HG03439 (cell line): ENCODE data around the gene FLOT1.

Source experiments
- ATAC-seq: cut with Tn5 transposase; IDR thresholded peaks from one replicate; pipeline ENCODE4 v1.9.1; 2021; ENCODE audit warnings: mild to moderate bottlenecking, moderate library complexity; ENCODE audit not compliant: unreplicated experiment

Gene FLOT1, protein sequence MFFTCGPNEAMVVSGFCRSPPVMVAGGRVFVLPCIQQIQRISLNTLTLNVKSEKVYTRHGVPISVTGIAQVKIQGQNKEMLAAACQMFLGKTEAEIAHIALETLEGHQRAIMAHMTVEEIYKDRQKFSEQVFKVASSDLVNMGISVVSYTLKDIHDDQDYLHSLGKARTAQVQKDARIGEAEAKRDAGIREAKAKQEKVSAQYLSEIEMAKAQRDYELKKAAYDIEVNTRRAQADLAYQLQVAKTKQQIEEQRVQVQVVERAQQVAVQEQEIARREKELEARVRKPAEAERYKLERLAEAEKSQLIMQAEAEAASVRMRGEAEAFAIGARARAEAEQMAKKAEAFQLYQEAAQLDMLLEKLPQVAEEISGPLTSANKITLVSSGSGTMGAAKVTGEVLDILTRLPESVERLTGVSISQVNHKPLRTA

DNA sequence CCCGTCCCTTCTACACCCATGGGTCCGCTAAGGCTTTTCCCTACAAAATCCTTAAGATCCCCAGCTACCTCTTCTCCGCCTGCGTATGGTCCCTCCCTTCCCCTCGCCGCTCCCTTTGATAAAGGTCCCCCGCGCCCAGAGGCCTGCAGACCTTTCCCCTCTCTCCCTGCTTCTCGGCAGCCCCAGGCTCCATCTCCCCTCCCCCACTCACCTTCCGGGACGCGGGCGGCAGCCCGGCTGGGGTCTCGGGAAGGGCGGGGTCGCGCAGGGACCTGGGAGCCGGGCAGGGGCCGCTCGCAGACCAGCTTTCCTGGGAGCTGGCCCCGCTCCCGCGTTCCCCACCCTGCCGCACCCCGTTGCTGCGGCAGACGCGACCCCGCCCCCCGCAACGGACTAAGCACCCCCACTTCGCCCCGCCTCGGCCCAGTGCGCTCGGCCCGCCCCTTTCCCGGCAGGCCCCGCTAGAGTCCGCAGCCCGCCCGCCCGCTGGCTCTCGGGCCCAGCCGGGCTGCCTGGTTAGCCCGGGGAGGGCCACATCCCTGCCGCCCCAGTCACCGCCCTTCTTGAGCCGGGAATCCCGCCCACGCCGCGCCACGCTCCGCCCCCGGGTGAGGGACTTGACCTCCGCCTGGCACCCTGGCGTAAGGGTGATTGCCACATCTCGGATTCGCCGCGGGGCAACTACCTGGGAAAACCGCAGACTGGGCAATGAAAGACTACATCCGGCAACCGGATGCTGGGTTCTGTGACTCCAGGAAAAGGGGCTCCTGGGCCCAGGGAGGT lies at the start of gene FLOT1:
Gene FLOT1, minus strand, starts transcription at position 372 of the 783 bp plus-strand sequence. CDS start 498 bp downstream, outside the sequence.
- peak; percentile 62 for ATAC-seq

DNA sequence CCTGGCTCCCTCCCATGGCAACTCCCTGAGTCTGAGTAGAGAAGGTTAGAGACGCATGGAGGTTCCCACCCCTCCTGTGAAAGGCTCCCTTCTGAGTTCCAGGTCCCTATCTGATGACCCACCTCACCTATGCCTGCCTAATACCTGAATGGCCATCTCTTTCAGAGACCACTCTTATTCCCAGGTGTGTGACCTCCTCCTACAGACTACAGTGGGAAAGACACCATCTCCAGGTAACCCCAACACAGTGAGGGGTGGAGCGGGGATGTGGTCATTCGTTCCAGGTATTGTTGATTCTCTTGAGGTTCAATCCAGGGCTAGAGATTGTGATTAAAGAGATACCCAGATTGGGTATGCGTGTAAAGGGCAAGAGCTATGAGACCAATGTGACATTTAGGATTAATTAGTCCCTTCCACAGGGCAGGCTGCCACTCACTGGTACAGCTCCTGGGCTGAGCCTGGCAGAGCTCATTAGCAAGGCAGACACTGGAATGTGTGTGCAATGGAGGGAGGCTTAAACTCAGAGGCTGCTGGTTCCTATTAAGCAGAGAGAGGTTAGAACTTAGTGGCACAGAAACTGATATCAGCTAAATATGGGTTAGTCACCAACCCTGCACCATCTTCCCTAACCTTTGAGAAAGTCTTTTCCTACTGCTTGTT lies 48.4 kb upstream of the FLOT1 start:
- no peak for ATAC-seq

DNA sequence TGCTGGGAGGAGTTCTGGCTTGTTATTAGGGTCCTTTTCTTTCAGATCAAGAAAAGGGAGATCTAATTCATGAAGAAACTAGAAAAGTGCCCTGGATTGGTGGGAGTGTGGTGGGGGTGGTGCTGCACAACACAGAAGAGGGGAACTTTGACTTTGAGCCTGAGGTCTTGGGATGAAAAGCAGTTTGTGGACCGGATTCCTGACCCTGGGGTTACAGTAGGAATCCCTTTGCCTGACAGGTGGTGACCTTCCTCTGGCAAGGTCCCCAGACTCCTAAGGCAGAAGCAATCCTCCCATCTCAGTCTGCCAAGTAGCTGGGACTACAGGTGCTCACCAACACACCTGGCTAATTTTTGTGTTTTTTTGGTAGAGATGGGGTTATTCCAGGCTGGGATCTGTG lies 47.1 kb upstream of the FLOT1 start:
- ATAC-seq = no peak

DNA sequence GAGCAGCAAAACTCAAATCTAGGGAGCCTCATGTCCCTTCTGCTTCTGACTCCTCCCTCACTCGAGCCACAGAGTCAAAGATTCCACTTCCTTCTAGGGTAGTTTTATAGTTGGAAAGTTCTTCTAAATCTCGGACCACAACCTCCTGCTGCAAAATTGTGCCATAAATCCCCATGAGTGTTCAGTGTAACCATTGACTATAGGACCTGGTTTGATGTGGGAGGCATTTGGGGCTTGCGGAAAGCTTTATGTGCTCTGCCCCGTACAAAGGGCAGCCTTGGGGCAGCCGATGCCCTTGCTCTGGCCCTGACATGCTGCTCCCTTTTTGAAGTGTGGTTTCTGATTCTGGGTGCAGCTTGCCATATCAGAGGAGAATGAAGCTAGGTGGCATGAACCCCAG lies 45.5 kb upstream of the FLOT1 start:
- no peak for ATAC-seq

DNA sequence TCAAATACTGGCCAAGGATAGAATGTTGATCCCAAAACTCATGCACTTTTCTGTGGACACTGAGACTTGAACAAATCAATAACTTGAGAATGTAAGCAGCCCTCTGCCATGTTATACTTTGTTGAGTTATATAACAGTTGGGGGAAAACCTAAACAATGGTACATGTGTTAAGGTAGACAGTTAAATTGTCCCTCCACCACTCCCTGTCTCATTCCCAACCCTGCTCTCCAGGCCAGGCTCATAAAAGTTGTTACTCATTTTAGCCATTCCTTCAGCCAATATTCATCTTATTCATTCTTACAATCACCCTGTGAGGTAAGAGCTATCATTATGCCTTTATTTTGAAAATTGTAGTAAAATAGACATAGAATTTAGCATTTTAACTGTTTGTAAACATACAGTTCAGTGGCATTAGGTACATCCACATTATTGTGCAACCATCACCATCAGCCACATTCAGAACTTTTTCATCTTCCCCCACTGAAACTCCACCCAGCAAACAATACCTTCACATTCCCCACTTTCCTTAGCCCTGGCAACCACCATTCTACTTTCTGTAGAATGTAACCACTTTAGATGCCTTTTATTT lies 40.0 kb upstream of the FLOT1 start:
- no peak for ATAC-seq

DNA sequence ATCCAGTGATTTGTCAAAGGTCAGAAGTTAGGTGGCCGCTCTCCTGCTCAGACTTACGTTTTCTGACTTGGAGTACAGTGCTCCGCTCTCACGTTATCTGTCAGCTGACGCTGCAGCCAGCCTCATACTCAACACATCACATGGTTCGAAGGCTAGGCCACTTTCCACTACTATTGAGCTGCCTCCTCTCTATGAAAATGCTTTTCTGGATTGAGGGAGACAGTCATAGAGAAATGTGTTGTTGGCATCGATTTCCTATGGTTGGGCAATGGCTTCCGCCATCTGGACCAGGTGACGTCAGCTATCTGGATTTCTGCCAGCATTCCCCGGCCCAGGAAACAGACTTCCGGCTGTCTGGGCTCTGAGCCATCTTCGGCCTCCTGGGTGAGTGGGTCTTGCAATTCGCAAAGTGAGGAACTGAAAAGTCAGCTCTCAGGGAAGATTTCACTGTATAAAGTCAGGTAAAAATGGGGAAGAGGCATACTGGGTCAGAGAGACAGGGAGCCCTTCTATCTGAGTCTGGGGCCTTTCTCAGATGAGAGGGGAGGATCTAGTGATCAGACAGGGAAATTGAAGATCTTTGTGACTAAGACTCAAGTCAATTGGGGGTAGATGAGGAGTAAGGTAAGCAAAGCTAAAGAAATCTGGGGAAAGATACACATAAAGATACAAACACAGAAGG lies 39.4 kb upstream of the FLOT1 start:
- no peak for ATAC-seq

DNA sequence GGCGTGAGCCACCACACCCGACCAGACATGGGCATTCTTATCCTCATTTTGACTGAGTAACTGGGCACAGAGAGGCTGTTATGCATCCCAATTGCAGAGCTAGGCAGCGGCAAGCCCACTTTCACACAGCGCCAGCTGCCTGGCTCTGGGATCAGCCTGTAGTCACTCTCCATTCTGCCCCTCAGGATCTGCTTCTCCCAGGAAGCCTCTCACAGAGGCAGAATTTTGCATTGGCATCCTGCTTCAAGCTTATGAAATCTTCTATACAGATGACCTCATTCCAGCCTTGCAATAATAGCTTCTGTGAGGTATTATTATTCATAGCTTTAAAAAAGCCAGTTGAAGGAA lies 38.9 kb upstream of the FLOT1 start:
- no peak for ATAC-seq

DNA sequence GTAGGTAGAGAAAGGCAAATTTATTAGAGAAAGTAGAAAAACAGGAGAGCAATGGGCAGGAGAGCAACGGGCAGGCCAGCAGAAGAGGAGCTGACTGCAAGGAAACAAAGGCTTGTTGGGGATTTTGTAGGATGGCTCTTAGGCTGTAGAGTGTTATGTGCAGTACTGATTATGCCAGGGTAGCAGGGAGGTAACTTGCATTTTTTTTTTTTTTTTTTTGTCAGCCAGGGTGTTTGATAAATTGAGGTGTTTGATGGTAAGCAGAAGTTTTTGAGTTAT lies 38.1 kb upstream of the FLOT1 start:
- ATAC-seq = no peak

DNA sequence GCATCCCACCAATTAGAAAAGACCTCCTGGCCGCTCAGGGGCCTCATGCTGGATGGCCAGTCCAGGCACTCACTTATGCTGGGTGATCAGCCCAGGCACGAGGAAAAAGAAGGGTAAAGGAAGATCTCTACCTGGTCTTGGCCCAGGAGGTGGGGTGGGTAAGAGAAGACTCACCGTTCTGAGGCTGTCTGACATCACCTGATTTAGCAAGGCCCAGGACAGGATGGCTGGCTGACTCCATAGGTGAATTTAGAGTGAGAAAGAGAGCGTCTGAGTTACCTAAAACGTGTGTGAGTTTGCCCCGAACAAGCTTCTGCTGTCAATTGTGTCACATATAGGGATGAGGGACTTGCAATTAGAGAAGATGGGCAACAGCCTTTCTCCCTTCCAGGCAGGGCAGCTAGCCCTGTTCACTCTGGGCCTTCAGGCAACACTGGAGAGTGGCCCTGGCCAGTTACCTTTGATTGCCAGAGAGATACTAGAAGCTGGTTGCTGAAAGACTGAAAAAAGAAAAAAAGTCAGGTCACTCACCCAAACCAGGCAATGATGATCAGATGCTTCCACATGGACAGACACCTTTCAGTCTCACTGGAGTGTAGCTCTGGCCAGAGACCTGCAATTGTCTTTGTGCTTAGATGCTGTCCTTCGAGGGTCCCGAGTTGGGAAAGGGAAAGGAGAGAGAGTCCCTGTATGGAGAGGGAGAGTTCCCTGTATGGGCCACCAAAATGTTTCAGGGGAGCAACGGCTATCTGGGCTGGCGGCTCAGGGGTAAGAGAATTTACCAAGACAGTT lies 37.6 kb upstream of the FLOT1 start:
- no peak for ATAC-seq

DNA sequence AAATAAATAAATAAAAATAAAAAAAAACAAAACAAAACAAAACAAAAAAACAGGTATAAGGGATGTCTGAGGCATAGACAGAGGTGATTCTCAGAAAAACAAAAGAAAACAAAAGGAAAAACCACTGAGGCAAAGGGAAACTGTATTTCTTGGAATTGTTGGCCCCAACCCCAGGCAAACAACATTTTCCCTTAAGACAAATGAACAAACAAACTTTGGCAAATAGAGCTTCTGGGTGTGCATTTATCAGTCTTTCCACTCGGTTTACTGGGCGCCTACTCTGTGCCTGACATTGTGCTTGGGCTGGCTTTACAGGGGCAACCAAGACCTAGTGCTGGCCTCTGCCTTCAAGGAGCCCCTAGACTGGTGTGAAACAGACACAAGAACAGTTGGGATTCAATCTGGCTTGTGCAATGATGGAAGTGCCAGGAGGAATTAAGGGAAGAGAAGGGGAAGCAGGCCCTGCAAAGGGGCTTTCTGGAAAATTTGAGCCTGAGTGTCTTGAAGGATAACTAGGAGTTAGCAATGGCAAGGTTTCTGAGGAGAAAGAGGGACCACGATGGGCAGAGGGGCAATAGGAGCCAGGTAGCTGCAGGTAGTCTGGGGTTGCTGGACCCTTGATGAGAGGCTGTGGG lies 35.6 kb upstream of the FLOT1 start:
- no peak for ATAC-seq

DNA sequence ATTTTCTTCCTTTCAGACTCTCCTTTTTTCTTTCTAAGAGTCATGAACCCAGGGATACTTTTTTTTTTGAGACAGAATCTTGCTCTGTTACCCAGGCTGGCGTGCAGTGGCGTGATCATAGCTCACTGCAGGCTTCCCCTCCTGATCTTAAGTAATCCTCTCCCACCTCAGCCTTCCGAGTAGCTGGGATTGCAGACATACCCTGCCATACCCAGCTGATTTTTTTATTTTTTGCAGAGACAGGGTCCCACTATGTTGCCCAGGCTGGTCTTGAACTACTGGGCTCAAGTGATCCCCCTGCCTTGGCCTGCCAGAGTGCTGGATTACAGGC lies 34.6 kb upstream of the FLOT1 start:
- no peak for ATAC-seq

DNA sequence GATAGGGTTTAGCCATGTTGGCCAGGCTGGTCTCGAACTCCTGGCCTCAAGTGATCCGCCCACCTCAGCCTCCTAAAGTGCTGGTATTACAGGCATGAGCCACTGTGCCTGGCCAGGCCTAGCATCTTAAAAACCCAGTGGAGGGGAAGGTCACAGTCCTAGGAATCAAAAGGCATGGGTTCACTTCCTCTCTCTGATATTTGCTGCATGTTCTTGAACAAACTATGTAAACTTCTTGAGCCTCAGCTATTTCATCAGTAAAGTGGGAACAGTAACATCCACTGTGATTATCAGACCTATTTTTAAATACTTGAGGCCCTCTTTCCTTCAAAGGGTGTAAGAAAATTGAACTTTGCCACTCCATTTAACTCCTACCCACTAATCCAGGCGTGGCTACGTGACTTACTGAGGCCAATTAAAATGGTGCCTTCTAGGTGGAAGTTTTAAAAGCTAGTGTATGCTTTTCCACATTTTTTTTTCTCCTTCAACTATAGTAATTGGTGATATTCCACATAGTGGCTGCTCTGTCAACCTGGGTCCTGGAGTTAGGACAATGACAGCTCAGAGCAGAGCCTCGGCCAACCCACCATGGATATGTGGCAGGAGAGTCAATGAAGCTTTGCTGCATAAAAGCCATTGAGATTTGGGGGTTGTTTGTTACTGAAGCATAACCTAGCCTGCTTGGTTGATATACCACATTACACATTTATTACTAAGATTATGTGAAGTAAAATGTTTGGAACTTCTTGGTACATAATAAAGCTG lies 34.1 kb upstream of the FLOT1 start:
- no peak for ATAC-seq

DNA sequence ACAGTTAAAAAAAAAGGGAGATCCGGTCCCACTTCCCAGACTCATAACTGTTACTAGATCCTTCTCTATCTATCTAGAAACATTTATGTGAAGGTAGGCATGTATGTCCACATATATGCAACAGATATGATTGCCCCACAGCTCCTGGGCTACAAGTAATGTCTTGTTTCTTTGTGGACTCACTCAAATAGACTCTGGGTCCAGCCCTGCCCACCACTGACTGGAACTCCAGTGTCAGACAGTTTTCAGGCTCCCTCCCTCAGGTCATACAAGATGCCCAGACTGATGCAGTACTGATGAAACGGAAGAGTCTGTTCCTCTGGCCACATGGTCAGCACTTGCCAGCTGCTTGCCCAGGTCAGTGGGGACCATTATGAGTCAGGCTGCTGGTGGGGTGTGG lies 32.6 kb upstream of the FLOT1 start:
- no peak for ATAC-seq

DNA sequence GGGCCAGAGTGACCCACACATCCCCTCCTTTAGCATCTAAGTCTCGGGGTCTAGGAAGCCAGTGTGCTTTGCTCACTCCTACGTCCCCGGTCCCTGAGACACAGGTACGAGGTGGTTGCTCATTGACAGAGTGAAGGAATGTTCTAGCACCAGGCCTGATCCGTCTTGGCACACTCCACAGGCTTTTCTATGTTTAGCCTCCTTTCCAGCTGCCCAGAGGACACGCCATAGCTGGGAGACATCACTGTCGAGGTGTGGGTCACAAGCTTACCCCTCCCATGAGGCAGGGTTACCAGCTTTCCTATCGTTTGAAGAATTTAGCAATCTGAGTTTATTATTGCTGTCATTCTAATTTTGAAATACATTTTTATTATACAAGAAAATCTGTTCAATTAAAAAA lies 32.2 kb upstream of the FLOT1 start:
- ATAC-seq = no peak

DNA sequence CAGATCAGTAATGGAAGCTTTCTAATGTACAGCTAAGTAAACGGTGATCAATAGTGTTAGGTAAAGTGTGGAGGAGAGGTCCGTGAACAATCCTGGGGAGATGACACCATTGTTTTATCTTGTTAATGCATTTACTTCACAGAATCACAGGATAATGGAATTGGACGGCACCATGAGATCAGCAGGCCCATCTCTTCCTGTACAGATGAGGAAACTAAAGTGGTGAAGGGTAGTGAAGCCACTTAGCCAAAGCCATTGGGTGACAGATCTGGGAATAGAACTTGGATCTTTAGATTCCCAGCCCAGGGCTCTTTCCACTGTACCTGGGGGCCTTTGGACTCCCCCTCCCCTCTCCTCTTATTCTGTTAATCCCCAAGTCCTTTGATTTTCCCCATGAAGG lies 28.1 kb upstream of the FLOT1 start:
- no peak for ATAC-seq

DNA sequence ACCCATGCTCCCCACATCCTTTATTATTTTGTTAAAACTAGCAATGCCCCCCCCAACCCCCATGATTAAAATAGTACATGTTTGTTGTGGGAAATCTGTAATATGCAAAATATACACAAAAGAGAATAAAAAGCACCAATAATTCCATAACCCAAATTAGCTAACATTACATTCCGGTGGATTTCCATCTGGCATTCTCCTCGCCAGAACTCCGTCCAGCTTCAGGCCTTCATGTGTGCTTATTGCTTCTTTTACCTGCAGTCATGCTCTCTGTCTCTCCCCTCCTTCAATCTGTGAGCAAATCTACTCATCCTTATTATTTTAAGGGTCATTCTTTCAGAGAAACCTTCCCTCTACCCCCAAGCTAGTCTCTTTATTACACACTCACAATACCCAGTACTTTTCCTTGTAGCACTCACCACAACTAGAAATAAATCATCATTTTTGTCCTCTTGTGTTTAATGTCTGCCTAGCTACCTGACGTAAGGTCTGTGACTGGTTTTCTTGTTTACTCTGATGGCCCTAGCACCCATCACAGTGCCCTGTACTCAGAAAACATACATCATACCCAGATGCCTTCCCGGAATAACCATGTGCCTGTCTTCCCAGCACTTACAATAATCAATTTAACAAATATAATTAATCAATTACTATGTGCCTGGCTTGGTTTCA lies 27.5 kb upstream of the FLOT1 start:
- ATAC-seq = no peak

DNA sequence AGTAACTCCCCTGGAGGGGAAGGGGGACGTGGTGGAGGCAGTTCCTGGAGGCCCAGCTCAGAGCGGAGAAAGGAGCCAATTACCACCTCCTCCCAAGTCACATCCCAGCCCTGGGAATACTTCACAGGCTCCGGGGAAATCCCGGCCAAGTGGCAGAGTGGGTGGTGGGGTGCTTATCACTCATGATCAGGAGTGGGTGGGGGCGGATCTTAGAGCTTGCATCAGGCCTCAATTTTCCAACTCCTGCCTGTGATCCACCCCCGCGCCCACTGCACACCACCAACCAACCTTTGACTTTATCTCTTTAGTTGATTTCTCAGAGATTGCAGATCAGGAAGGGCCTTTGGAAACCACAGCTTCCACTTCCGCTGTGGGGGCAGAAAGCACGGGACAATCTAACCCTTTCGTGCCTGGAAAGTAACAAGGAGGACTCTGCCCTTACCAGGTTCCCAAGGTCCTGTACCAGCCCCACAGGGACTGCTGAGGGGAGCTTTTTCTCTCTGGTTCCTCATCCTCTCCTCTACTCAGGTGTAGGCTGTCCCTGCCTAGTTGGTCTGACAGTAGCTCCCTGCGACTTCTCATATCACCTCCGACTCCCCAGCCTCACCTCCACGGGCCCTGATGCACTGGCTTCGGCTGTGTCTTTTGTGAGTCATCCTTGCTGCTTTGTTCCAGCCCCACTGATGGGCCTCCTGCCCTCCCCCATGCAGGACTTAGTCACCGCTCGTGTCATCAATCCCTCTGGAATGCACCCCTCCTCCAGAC lies 26.8 kb upstream of the FLOT1 start:
- no peak for ATAC-seq

DNA sequence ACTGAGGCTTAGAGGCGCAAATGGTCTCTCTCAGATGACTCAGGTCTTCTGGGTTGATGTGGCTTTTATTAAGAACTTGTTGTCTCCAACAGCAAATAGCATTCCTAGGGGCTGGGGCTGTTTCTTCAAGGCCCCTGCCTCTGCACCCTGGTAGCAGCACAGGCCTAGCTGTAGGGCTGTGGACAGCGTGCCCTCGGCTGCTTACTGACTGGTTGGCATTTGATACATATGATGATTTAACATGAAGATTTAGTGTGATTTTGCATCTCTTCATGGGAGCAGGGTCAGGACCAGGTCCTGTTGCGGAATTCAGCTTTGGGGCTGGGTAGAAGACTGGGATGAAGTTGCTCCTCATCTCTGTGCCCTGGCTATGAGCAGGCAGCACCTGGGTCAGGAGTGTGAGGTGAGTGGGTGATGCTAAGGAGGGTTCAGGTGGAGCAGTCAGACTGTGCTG lies 26.2 kb upstream of the FLOT1 start:
- no peak for ATAC-seq
